Naive B cell (primary cell): ENCODE results near the gene CLTCL1. TPM values are rescaled to one million over a fixed set of nuclear protein-coding genes. Genes with fewer than 3 reads are reported as not detected.

Experiments used
- ATAC-seq, 2 donors: fragments of 150-1000 bp; cut with Tn5 transposase; 2 replicates each; pipeline ENCODE4 v1.10.0; 2021; ENCODE audit warnings: low read depth in 2 of 2, mild to moderate bottlenecking in 2 of 2, moderate library complexity in 2 of 2
- DNase-seq: peaks from one replicate; pipeline ENCODE4 v3.0.0; 2022
- H3K27ac Mint-ChIP-seq, 6 donors: one replicate each; pipeline ENCODE4 v1.8.0; 2020 to 2022; ENCODE audit warnings: mild to moderate bottlenecking in 6 of 6, mixed read lengths in 6 of 6, moderate library complexity in 5 of 6, inconsistent platforms in 2 of 6
- H3K27me3 Mint-ChIP-seq, 3 donors: one replicate each; pipeline ENCODE4 v1.8.0; 2021 to 2022; ENCODE audit warnings: mixed read lengths in 3 of 3, mild to moderate bottlenecking in 1 of 3
- H3K36me3 Mint-ChIP-seq, 2 donors: one replicate each; pipeline ENCODE4 v1.8.0; 2020 to 2022; ENCODE audit warnings: mixed read lengths in 2 of 2, inconsistent platforms in 1 of 2, mild to moderate bottlenecking in 1 of 2
- H3K4me1 Mint-ChIP-seq, 3 donors: one replicate each; pipeline ENCODE4 v1.8.0; 2020 to 2022; ENCODE audit warnings: mixed read lengths in 3 of 3, inconsistent platforms in 1 of 3, mild to moderate bottlenecking in 1 of 3, moderate library complexity in 1 of 3
- H3K4me3 Mint-ChIP-seq, 8 donors: one replicate each; pipeline ENCODE4 v1.8.0; 2020 to 2022; ENCODE audit warnings: mild to moderate bottlenecking in 8 of 8, mixed read lengths in 8 of 8, moderate library complexity in 8 of 8, inconsistent platforms in 2 of 8
- H3K9me3 Mint-ChIP-seq, 7 donors: one replicate each; pipeline ENCODE4 v1.8.0; 2020 to 2022; ENCODE audit warnings: mixed read lengths in 7 of 7, mild to moderate bottlenecking in 5 of 7, inconsistent platforms in 2 of 7, moderate library complexity in 1 of 7
- polyA plus RNA-seq, 6 donors: library from polyadenylated mRNA; unstranded; fragments of 300-500 nt; fragmentation: Illumina TruSeq; gene quantifications; one replicate each; pipeline ENCODE4 v1.2.3, GENCODE V29; 2021; ENCODE audit warnings: low read depth in 6 of 6

CLTCL1 gene
- polyA plus RNA-seq, 6 donors from 2014 or later, result 0.17 to 1.7 (median 0.80) TPM; not detected in 1

GRCh38 chr22:19182472-19183157, 108.9 kb downstream of the CLTCL1 start:
- ATAC-seq, result no peak
- H3K27ac Mint-ChIP-seq, result peak overlapping the region in 1 of 6 donors; percentile 56

GRCh38 chr22:19181786-19182471, 109.6 kb downstream of the CLTCL1 start:
- Mint-ChIP-seq H3K9me3 (no peaks in the 10 kb centered on the region), H3K36me3 (no peaks in the 10 kb centered on the region), H3K27me3 (peaks cover 0 to 10% (median 0%) of the 10 kb centered on the region in 3 donors), H3K4me1 (peaks cover 4 to 30% (median 7%) of the 10 kb centered on the region in 3 donors), H3K4me3 (peak overlapping the region in 3 of 8 donors; percentile 20 to 57 (median 35)), H3K27ac (peak overlapping the region in 1 of 6 donors; percentile 60)
- no peak for DNase-seq
- no peak for ATAC-seq

More at GRCh38 chr22:19182472-19183157, 108.9 kb downstream of the CLTCL1 start:
- DNase-seq, result no peak
- no peaks in the 10 kb centered on the region for H3K9me3 Mint-ChIP-seq
- no peaks in the 10 kb centered on the region for H3K36me3 Mint-ChIP-seq
- peaks cover 4 to 27% (median 6%) of the 10 kb centered on the region in 3 donors for H3K4me1 Mint-ChIP-seq
- peak overlapping the region in 1 of 8 donors; percentile 20 for H3K4me3 Mint-ChIP-seq
- H3K27me3 Mint-ChIP-seq, result peaks cover 0 to 10% (median 0%) of the 10 kb centered on the region in 3 donors

GRCh38 chr22:19180740-19181410, 110.6 kb downstream of the CLTCL1 start:
- ATAC-seq (no peak), DNase-seq (no peak)
- no peaks in the 10 kb centered on the region for H3K36me3 Mint-ChIP-seq
- H3K9me3 Mint-ChIP-seq, result no peaks in the 10 kb centered on the region
- peaks cover 7 to 40% (median 14%) of the 10 kb centered on the region in 3 donors for H3K4me1 Mint-ChIP-seq
- no peak overlapping the region for H3K27ac Mint-ChIP-seq
- peak overlapping the region in 2 of 8 donors; percentile 20 to 31 for H3K4me3 Mint-ChIP-seq
- H3K27me3 Mint-ChIP-seq, result peaks cover 0 to 10% (median 0%) of the 10 kb centered on the region in 3 donors

- Mint-ChIP-seq H3K4me1 (peaks cover 10 to 46% (median 18%) of the 10 kb centered on the region in 3 donors), H3K27ac (no peak overlapping the region), H3K4me3 (peak overlapping the region in 1 of 8 donors; percentile 99), H3K36me3 (no peaks in the 10 kb centered on the region), H3K27me3 (peaks cover 0 to 10% (median 0%) of the 10 kb centered on the region in 3 donors), H3K9me3 (no peaks in the 10 kb centered on the region)
- no peak for DNase-seq
- no peak for ATAC-seq
Measured at GRCh38 chr22:19180234-19180633, 111.3 kb downstream of the CLTCL1 start.

GRCh38 chr22:19179497-19180048, 111.9 kb downstream of the CLTCL1 start:
- Mint-ChIP-seq H3K4me1 (peaks cover 14 to 53% (median 24%) of the 10 kb centered on the region in 3 donors), H3K36me3 (no peaks in the 10 kb centered on the region), H3K27me3 (peaks cover 0 to 8% (median 0%) of the 10 kb centered on the region in 3 donors), H3K27ac (peak overlapping the region; percentile 40 to 93 (median 70)), H3K4me3 (peak overlapping the region; percentile 79 to 99 (median 91)), H3K9me3 (no peaks in the 10 kb centered on the region)
- DNase-seq (peak; percentile 61), ATAC-seq (peak; percentile 59)

- H3K27me3 Mint-ChIP-seq, result peaks cover 0 to 4% (median 0%) of the 10 kb centered on the region in 3 donors
Measured at GRCh38 chr22:19178657-19179496, 112.6 kb downstream of the CLTCL1 start, which contains the start of gene SLC25A1. TSS of gene SLC25A1 (minus strand) at chr22:19178736. CDS start at chr22:19178673, 63 bp downstream.

GRCh38 chr22:19178065-19178656, 113.4 kb downstream of the CLTCL1 start:
- H3K36me3 Mint-ChIP-seq, result no peaks in the 10 kb centered on the region
- peak; percentile 56 for DNase-seq
- no peaks in the 10 kb centered on the region for H3K27me3 Mint-ChIP-seq
- H3K4me3 Mint-ChIP-seq, result peak overlapping the region in 5 of 8 donors; percentile 32 to 82 (median 75)
- no peaks in the 10 kb centered on the region for H3K9me3 Mint-ChIP-seq
- peak; percentile 37 to 39 for ATAC-seq
- peaks cover 26 to 67% (median 38%) of the 10 kb centered on the region in 3 donors for H3K4me1 Mint-ChIP-seq
- H3K27ac Mint-ChIP-seq, result peak overlapping the region in 1 of 6 donors; percentile 57

More at GRCh38 chr22:19178657-19179496, 112.6 kb downstream of the CLTCL1 start, which contains the start of gene SLC25A1:
- H3K9me3 Mint-ChIP-seq, result no peaks in the 10 kb centered on the region
- peaks cover 21 to 60% (median 31%) of the 10 kb centered on the region in 3 donors for H3K4me1 Mint-ChIP-seq
- H3K36me3 Mint-ChIP-seq, result no peaks in the 10 kb centered on the region
- peak within 1 kb of the TSS; percentile 79 to 99 (median 91) for H3K4me3 Mint-ChIP-seq
- peak; percentile 61 to 63 for ATAC-seq
- DNase-seq, result peak; percentile 66
- H3K27ac Mint-ChIP-seq, result peak within 1 kb of the TSS; percentile 40 to 93 (median 76)

GRCh38 chr22:19177164-19178064, 114.1 kb downstream of the CLTCL1 start:
- no peaks in the 10 kb centered on the region for H3K9me3 Mint-ChIP-seq
- DNase-seq (no peak), ATAC-seq (no peak)
- peak overlapping the region in 3 of 6 donors; percentile 57 to 87 (median 60) for H3K27ac Mint-ChIP-seq
- H3K4me1 Mint-ChIP-seq, result peaks cover 33 to 70% (median 43%) of the 10 kb centered on the region in 3 donors
- no peaks in the 10 kb centered on the region for H3K36me3 Mint-ChIP-seq
- peak overlapping the region; percentile 45 to 89 (median 76) for H3K4me3 Mint-ChIP-seq
- H3K27me3 Mint-ChIP-seq, result no peaks in the 10 kb centered on the region

GRCh38 chr22:19176732-19177131, 114.8 kb downstream of the CLTCL1 start:
- H3K27me3 Mint-ChIP-seq, result no peaks in the 10 kb centered on the region
- peak overlapping the region; percentile 45 to 85 (median 76) for H3K4me3 Mint-ChIP-seq
- no peak for DNase-seq
- peak overlapping the region in 2 of 6 donors; percentile 57 to 60 for H3K27ac Mint-ChIP-seq
- no peak for ATAC-seq
- H3K9me3 Mint-ChIP-seq, result no peaks in the 10 kb centered on the region
- peaks cover 37 to 69% (median 47%) of the 10 kb centered on the region in 3 donors for H3K4me1 Mint-ChIP-seq
- no peaks in the 10 kb centered on the region for H3K36me3 Mint-ChIP-seq

GRCh38 chr22:19176175-19176643, 115.3 kb downstream of the CLTCL1 start:
- H3K27me3 Mint-ChIP-seq, result no peaks in the 10 kb centered on the region
- peaks cover 37 to 66% (median 50%) of the 10 kb centered on the region in 3 donors for H3K4me1 Mint-ChIP-seq
- no peaks in the 10 kb centered on the region for H3K36me3 Mint-ChIP-seq
- H3K9me3 Mint-ChIP-seq, result no peaks in the 10 kb centered on the region
- DNase-seq, result no peak
- peak overlapping the region in 4 of 6 donors; percentile 23 to 70 (median 51) for H3K27ac Mint-ChIP-seq
- ATAC-seq, result no peak
- peak overlapping the region in 7 of 8 donors; percentile 37 to 85 (median 77) for H3K4me3 Mint-ChIP-seq
